Measurements from ENCODE around the gene STXBP2.
"Not testable (repeated sequence)": the region's sequence is repeated elsewhere in the genome, so short reads cannot be mapped to it uniquely, and the experiment has no call there.

STXBP2 gene

DNA sequence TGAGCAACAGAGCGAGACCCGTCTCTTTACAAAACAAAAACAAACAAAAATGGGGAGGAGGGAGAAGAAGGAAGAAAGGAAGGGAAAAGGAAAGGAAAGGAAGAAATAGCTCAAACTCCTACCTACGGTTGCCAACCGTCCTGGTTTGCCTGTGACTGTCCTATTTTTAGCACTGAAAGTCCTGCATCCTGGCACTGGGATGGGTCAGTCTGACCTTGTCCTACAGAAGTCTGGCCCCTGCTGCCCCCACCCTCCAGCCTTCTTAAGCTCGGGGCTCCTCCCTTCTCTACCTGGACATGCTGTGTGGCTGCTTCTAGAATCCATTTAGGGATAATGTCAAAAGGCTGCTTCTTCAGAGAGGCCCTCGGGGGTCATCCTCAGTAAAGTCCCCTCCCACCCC, 1.2 kb upstream of the STXBP2 start:
- DNase-seq = no peak

DNA sequence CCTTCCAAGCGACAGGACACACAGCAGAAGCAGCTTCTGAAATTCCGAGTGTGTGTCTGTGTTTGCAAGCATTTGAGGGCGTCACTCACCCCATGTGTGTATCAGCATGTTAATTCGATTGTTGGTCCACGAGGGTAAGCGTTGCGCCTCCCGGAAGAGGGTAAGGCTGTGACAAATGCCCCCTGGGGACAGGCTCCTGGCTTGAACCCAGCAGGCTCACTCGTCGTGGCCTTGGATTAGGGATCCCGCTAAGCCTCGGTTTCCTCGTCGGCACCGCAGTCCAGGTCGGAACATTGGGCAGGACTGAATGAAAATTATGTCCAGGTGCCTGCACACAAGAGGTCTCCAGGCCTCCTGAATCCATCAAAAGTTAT, 606 bp upstream of the STXBP2 start:
- DNase-seq = no peak

DNA sequence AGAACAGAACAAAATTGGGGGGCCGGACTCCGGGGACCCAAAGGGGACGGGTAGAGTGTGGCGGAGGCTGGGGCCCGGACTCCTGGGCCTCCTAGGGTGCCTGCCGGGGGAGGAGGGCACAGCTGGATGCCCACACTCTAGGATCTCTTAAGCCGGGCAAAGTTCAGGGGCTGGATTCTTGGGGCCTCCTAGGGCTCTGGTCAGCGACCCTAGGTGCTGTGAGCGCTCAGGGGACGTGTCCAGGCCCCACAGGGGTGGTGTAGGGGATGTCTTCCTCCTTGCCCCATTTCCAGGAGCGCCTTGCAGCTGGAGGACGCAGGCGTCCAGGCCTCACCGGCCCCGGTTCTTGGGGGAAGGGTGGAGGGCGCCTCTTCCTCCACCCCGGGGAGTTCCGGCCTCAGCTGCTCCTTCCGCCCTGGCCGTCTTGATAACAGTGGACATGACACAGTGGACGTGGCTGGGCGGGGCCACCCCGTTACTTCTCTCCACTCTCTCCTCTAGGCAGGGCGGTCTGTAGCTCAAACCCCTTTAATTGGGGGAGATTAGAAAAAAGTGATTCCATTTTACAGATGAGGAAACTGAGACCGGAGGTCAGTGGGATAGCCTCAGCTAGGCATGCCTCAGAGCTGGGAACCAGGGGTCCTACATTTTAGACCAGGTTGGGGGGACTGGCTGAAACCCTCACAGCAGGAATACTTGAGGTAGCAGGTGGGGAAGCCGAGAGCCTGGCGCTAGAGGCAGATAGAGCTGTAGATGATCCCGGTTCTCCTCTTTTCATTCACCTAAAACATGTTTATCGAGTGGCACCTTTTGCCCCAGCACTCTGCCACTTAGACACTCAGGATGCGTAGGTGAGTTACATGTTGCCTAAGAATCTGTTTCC, 705 bp downstream of the STXBP2 start:
- peak in 1 of 14 donors; percentile 13 for DNase-seq

- DNase-seq = no peak
These were observed 2.0 kb downstream of the STXBP2 start for GRCh38 chr19:7638802-7639465.

- no peak for DNase-seq
These were observed 3.0 kb downstream of the STXBP2 start for GRCh38 chr19:7639863-7640348.

DNA sequence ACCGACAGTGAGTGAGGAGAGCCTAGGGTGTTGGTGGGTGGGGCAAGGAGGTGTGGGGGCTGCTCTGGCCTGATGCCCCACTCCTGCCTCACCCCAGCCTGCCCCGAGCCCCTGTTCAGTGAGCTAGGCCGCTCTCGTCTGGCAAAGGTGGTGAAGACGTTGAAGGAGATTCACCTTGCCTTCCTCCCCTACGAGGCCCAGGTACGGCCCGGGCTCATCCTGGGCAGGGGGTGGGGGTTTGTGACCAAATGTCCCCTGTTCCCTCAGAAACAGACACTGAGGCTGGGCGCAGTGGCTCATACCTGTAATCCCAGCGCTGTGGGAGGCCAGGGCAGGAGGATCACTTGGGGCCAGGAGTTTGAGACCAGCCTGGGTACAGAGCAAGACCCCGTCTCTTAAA, 3.9 kb downstream of the STXBP2 start:
- DNase-seq = no peak

DNA sequence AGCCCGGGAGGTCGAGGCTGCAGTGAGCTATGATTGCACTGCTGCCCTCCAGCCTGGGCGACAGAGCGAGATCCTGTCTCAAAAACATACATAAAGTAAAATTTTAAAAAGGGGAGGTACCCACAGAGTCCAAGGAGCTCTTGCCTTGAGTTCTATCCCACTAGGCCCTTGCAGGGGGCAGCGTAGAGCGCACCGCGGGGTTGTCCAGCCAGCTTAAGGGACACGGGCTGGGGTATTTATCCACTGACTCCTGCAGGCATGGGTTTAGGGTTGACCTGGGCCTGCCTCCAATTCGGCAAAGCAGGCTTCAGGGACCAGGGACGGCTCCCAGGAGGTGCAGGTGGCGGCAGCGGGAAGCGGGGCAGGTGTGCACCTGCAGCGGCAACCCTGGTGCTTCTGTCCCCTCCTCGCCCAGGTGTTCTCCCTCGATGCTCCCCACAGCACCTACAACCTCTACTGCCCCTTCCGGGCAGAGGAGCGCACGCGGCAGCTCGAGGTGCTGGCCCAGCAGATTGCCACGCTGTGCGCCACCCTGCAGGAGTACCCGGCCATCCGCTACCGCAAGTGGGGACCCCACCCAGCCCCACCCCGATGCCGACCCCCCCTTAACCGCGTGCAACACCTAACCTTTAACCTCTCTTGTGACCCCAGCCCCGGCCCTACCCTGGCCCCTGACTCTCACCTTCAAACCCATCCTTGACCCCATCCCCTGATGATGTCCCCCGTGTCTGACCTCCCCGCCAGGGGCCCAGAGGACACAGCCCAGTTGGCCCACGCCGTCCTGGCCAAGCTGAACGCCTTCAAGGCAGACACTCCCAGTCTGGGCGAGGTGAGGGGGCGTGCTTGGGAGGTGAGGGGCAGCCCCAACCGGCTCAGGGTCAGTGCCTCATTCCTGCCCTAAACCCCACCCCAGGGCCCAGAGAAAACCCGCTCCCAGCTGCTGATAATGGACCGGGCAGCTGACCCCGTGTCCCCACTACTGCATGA, 4.7 kb downstream of the STXBP2 start:
- DNase-seq = no peak

DNA sequence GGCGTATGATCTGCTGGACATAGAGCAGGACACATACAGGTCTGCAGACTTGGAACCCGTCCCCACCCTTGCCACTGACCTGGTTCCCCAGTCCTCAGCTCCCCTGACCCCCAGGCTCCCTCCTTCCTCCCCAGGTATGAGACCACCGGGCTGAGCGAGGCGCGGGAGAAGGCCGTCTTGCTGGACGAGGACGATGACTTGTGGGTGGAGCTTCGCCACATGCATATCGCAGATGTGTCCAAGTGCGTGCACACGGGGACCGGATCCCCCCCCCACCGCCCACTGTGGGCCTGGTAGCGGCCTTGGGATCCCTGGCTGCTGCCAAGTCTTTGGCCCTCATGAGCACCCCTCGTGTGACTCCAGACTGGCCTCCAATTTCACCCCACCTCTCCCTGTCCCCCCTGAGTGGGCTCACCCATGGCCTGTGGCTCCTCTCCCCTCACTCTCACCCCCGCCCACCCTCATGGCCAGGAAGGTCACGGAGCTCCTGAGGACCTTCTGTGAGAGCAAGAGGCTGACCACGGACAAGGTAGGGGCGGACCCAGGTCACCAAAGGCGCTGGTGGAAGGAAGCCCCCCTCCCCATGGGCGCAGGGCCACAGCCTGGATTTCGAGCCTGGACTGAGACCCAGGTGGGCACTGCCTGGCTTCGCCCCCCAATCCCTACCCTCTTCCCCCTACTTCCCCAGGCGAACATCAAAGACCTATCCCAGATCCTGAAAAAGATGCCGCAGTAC, 5.6 kb downstream of the STXBP2 start:
- DNase-seq = no peak

DNA sequence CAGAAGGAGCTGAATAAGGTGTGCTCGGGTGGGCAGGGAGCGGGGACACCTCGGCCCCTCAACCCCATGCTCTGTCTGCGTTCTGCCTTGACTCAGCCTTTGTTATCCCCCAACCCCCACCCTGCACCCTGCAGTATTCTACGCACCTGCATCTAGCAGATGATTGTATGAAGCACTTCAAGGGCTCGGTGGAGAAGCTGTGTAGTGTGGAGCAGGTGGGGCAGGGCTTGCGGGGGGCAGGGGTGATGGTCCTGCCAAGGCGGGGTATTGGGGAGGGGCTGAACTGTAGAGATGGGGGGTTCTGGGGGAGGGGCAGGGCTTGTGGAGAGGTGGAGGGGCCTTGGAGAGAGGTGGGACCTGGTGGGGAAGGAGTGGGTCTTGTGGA, 6.1 kb downstream of the STXBP2 start:
- no peak for DNase-seq

- DNase-seq = not testable (repeated sequence)
These were observed 7.0 kb downstream of the STXBP2 start for GRCh38 chr19:7643629-7644549.

DNA sequence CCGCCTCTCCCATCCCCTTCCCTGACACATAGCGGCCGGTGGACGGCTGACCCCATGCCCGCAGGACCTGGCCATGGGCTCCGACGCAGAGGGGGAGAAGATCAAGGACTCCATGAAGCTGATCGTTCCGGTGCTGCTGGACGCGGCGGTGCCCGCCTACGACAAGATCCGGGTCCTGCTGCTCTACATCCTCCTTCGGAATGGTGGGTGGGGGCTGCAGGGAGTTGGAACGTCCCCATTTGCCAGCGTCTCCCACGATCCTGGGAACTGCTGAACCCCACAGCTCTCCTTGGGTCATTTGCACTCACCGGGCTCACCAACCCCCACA, 7.6 kb downstream of the STXBP2 start:
- DNase-seq = no peak

GRCh38 chr19:7645163-7645562, 8.3 kb downstream of the STXBP2 start:
- DNase-seq = peak in 1 of 14 donors; percentile 14

DNA sequence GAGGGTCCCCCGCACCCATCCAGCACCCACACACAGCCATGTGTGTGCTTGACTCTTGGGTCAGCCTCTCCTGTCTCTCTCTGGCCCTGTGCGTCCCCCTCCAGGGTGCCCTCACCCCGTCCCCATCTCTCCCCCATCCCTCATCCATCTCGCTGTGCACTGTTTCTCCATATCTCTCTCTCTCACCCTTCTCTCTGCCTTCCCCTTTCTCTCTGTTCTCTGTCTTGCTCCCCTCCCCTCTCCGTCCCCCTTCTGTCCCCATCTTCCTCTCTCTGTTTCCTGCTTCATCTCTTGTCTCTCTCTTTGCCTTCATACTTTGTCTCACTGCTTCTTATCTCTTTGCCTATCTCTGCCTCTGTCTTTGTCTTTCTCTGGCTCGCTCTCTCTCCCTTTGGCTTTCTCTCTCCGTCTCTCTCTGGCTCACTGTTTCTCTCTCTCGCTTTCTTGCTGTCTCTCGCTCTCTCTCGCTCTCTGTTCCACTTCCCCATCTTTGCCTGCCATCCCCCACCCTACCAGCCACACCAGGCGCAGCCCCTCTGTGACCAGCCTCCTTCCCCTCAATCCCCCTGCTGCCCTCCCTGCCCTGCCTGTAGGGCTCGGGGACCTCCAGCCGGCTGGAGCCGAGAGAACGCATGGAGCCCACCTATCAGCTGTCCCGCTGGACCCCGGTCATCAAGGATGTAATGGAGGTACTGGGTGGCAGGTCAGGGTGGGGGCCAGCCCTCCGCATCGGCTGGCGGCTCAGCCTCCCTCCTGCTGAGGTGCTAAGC, 8.9 kb downstream of the STXBP2 start:
- DNase-seq = no peak

GRCh38 chr19:7646426-7646700, 9.5 kb downstream of the STXBP2 start:
- DNase-seq = no peak

GRCh38 chr19:7647156-7647555, 10.2 kb downstream of the STXBP2 start:
- no peak for DNase-seq

DNA sequence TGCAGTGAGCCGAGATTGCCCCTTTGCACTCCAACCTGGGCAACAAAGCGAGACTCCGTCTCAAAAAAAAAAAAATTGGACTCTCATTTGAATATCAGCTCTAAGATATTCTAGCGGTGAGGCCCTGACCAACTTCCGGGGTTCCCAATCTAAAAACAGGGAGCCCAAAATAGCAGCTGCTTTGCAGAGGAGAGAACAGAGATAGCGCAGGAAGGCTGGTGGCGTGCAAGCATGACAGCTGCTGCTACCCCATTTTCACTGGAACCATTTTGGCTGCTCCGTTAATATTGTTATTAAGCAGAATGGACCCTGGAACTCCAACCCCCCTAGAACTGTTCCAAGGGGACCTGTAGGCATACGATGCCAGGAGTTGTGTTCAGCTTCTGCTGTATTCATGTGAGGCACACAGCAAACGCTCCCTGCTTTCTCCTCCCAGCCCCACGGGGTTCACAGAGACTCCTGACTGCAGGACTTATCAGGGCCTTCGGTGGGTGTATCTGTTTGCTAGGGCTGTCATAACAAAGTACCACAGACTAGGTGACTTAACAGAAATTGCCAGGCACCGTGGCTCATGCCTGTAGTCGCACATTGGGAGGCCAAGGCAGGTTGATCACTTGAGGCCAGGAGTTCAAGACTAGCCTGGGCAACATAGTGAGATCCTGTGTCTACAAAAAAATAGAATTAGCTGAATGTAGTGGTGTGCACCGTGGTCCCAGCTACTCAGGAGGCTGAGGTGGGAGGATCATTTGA, 11.5 kb downstream of the STXBP2 start:
- DNase-seq = no peak

- DNase-seq = no peak
These were observed 13.2 kb downstream of the STXBP2 start for GRCh38 chr19:7650148-7650547.

GRCh38 chr19:7652061-7652641, 15.2 kb downstream of the STXBP2 start:
- peak; percentile 3 to 80 (median 53) for DNase-seq

DNA sequence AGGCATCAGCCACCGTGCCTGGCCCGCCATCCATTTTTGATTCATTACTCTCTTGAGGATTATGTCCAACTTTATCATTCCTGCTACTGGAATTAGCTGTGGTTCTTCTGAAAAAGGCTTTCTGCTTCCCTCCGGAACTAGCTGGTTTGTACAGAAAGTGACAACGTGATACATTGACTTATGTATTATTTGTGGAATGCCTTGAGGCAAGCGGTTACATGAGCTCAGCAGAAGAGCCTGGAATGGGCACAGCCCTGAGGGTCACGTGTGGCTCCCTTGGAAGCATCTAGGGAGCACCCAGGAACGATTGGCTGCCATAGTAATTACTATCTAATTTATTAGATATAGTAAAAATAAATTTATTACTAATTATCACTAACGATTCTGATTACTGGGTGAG, 17.5 kb downstream of the STXBP2 start:
- DNase-seq = no peak
